ENCODE data around the gene NEGR1. TPM values are rescaled to one million over a fixed set of nuclear protein-coding genes. Genes with fewer than 3 reads are reported as not detected.

NEGR1 gene
- total and polyA plus RNA-seq, 2 experiments from 2014 or later: 0.57 to 0.94 TPM

GRCh38 chr1:71526824-71527223 is 755.5 kb downstream of the NEGR1 start:
- no peaks in the 10 kb centered on the region for H3K9me2 ChIP-seq (ENCODE audit: insufficient read depth)
- no peaks in the 10 kb centered on the region for H3K36me3 Mint-ChIP-seq (ENCODE audit: low read depth)
- no peak overlapping the region for H3K4me2 ChIP-seq
- no peak overlapping the region for H3K27ac ChIP-seq (ENCODE audit: low read depth)
- no peak overlapping the region for H2AFZ ChIP-seq
- H3K27me3 Mint-ChIP-seq (ENCODE audit: insufficient read depth, low read depth, poor library complexity): no peaks in the 10 kb centered on the region
- TF ChIP-seq CTCF (conservative IDR thresholded peaks at IDR 0.05; ENCODE audit: low read depth in 2 of 2) (no peak), EZH2 (IDR thresholded peaks at IDR 0.05; ENCODE audit: low read depth, unreplicated experiment) (no peak), ZNF331 (CRISPR knock-in tag; IDR thresholded peaks at IDR 0.05; ENCODE audit: low read depth) (no peak), CREB1 (CRISPR knock-in tag; IDR thresholded peaks at IDR 0.05; ENCODE audit: low read depth) (no peak), ZNF462 (CRISPR knock-in tag; IDR thresholded peaks at IDR 0.05) (no peak), JUNB (IDR thresholded peaks at IDR 0.05; ENCODE audit: unreplicated experiment) (no peak), EZH2phosphoT487 (IDR thresholded peaks at IDR 0.05; ENCODE audit: unreplicated experiment) (no peak), POLR2AphosphoS5 (IDR thresholded peaks at IDR 0.05; ENCODE audit: low read depth) (no peak)
- no peak overlapping the region for H3K4me3 Mint-ChIP-seq
- H3K27me3 ChIP-seq (ENCODE audit: insufficient read depth): no peaks in the 10 kb centered on the region
- DNase-seq (ENCODE audit: low spot score) (no peak), ATAC-seq (no peak)
- H3K4me3 ChIP-seq: no peak overlapping the region
- no peaks in the 10 kb centered on the region for H3K36me3 ChIP-seq (ENCODE audit: insufficient read depth)
- no peak overlapping the region for H3K27ac Mint-ChIP-seq
- no peaks in the 10 kb centered on the region for H4K20me1 ChIP-seq (replicated peaks; ENCODE audit: insufficient read depth)
- no peaks in the 10 kb centered on the region for H3K4me1 ChIP-seq (ENCODE audit: insufficient read depth)
- H3F3A ChIP-seq (replicated peaks; ENCODE audit: low read depth): no peaks in the 10 kb centered on the region
- H3K9me3 Mint-ChIP-seq: no peaks in the 10 kb centered on the region
- H3K79me2 ChIP-seq (replicated peaks; ENCODE audit: insufficient read depth): no peaks in the 10 kb centered on the region
- no peaks in the 10 kb centered on the region for H3K4me1 Mint-ChIP-seq

Measured in GM23338 (cell line).